HG02885 (cell line): Measurements from ENCODE around the gene SKA1.
"Not testable (repeated sequence)": the region's sequence is repeated elsewhere in the genome, so short reads cannot be mapped to it uniquely, and the experiment has no call there.

Experiments used
- ATAC-seq: cut with Tn5 transposase; IDR thresholded peaks from one replicate; pipeline ENCODE4 v1.9.1; 2021; ENCODE audit warnings: mild to moderate bottlenecking; ENCODE audit not compliant: unreplicated experiment, poor library complexity

The SKA1 gene

GRCh38 chr18:50388988-50389387 lies 14.1 kb downstream of the SKA1 start:
- ATAC-seq: no peak

GRCh38 chr18:50393802-50394201 lies 19.0 kb downstream of the SKA1 start:
- no peak for ATAC-seq

- no peak for ATAC-seq
These were observed 20.2 kb downstream of the SKA1 start for GRCh38 chr18:50395093-50395492.

- ATAC-seq: no peak
These were observed 21.3 kb downstream of the SKA1 start for GRCh38 chr18:50396005-50396660.

GRCh38 chr18:50397023-50397422 lies 22.2 kb downstream of the SKA1 start:
- no peak for ATAC-seq

GRCh38 chr18:50398099-50398498 lies 23.3 kb downstream of the SKA1 start:
- no peak for ATAC-seq

DNA sequence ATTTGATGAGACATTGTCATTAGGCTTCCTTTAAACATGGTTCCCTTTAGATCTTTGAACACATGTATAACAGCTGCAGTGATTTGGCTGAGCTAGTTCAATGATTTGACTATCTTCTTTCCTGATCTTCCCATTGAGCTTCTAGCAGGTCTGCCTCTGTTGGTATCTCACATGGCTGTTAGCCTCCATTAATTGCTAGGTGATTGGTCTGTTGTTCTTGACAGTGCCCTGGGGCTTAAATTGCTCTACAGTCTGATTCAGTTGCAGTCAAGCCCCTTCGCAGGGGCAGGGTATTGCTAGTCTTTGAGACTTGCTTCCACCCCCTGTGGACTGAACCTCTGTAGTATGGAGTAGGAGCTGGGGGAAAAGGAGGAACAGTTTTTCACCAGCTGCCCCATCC lies 24.1 kb downstream of the SKA1 start:
- ATAC-seq: no peak

- ATAC-seq: no peak
These were observed 24.7 kb downstream of the SKA1 start for GRCh38 chr18:50399582-50399981.

- not testable (repeated sequence) for ATAC-seq
These were observed 25.6 kb downstream of the SKA1 start for GRCh38 chr18:50400438-50400837.

- no peak for ATAC-seq
These were observed 26.4 kb downstream of the SKA1 start for GRCh38 chr18:50401295-50401694.

DNA sequence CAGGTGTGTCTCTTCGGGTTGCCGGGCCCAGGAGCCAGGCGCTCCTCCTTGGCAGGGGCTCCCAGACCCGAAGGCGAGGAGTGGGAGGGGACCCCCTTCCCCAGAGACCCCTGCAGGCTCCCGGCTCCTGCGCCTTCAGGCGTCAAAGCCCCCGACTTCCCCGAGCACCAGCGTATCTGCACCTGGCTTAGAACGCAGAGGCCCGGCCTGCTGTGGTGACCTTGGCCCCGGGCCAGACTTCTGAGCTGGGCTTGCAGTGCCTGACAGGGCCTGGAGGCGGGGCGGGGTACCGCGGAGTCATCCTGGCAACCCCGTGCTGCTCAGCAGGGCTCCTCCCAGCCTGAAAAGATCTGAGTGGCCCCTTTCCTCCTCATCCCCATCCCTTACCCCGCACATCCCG lies 27.0 kb downstream of the SKA1 start:
- no peak for ATAC-seq

DNA sequence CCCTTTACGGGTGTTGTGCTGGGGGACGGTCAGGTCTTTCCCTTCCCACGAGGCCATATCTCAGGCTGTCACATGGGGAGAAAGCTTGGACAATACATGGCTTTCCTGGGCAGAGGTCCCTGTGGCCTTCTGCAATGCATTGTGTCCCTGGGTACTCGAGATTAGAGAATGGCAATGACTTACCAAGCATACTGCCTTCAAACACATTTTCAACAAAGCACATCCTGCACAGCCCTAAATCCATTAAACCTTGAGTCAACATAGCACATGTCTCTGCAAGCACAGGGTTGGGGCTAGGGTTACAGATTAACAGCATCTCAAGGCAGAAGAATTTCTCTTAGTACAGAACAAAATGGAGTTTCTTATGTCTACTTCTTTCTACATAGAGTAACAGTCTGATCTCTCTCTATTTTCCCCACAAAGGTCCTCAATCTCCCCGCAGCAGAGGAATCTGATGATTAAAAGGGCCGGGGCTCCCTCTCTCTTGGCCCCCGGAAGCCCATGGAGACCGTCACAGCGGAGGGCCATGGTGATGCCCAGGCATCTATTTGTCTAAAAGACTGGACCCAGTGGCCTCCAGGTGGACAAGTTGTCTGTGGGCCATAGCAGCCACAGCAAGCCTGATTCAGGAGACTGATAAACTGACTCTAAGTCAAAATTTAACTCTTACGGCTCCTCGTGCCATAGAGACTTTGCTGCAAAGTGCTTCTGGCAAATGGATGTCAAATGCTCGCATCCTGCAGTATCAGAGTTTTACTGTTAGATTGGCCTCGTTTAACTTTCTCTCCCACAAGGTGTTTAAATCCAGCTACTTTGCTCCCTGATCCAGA lies 30.1 kb downstream of the SKA1 start:
- ATAC-seq: not testable (repeated sequence)

- no peak for ATAC-seq
These were observed 30.9 kb downstream of the SKA1 start for GRCh38 chr18:50405582-50406271.

DNA sequence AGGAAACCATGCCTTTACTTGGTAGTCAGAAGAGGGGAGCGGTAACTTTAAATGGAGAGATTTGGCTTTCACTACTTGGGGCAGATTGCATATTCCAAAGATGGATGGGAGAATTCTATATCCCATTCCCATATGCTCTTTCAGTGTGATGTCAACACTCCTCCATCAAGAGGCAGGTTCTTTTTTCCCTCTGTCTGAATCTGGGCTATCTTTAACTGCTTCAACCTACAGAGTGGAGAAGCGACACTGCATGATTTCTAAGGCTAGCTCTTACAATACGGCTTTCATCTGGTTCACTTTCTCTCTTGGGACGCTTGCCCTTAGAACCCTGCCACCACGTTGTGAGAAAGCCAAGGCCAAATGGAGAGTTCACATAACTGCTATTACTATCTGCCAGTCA lies 34.4 kb downstream of the SKA1 start:
- no peak for ATAC-seq

DNA sequence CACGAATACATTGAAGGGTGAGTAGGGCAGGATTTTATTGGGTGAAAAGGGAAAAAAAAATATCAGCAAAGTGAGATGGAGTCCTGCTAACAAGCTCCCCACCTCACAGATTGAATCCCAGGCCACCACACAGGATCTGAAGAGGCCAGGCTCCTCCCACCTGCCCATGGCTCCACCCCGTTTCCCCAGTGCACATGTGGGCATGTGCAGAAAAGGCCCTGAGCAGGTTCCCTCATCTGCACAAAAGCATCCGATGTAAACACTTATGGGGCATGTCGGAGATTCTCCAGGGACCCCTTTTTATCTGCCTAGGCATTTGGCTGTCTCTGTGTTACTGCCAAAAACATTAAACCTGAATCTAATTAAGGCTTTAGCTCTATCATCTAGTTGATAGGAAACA lies 35.2 kb downstream of the SKA1 start:
- no peak for ATAC-seq

GRCh38 chr18:50410894-50411293 lies 36.0 kb downstream of the SKA1 start:
- no peak for ATAC-seq

- not testable (repeated sequence) for ATAC-seq
These were observed 42.0 kb downstream of the SKA1 start for GRCh38 chr18:50416832-50417231.

- not testable (repeated sequence) for ATAC-seq
These were observed 42.9 kb downstream of the SKA1 start for GRCh38 chr18:50417705-50418104.

DNA sequence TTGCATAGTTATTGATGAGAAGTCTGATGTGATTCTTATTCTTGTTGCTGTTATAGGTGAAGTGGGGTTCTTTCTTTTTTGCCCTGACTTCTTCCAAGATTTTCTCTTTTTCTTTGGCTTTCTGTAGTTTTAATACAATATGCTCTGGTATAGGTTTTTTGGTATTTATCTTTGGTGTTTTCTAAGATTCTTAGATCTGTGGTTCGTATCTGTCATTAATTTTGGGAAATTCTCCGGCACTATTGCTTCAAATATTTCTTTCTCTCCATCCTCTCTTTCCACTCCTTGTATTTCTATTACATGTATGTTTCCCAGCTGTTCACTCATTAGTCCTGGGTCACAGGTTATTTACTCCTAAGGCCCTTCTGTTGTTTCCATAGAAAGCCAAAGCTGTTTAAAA lies 43.8 kb downstream of the SKA1 start:
- ATAC-seq: no peak

DNA sequence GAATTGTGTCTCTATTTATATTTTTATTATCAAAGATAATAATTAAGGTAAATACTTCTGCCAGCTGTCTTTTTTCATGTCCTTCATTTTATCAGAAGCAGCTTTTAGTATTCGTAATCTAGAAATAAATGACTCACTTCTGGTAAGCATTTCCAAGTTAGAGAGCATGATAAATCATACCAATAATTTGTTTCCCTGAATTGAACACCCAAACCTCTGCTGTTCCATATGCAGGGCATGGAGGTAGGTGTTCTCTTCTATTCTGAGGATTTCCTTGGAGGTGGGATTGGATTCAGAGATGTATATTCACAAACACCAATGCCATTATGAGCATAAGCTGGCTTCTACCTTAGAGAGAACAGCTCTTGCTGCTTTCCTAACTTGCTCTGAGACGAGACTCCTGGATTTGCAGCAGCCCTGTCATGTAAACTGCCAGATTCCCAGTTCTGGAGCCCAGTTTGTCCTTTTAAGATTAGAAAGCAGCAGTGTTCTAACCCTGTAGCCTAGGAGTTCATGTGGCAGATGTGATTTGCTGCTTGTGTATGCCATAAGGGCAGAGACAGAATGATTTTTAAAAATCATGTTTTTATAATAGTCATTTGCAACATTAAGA lies 47.5 kb downstream of the SKA1 start:
- no peak for ATAC-seq
